ENCODE data around the gene ZNF385C.

DNA sequence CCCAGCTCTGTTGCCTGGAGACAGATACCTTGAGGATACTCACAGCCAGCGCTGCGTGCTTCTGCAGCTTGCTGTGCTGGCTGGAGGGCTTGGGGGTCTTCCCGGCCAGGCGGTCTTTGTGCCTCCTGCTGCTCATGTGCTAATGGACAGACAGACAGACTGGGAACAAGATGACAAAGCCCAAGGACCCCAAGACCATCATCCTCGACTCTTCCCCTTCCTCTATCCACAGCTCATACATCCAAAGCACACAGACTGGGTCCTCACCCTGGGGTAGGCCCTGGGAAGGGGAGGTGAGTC lies 70.7 kb downstream of the ZNF385C start:
- TF ChIP-seq, protein P1, sequence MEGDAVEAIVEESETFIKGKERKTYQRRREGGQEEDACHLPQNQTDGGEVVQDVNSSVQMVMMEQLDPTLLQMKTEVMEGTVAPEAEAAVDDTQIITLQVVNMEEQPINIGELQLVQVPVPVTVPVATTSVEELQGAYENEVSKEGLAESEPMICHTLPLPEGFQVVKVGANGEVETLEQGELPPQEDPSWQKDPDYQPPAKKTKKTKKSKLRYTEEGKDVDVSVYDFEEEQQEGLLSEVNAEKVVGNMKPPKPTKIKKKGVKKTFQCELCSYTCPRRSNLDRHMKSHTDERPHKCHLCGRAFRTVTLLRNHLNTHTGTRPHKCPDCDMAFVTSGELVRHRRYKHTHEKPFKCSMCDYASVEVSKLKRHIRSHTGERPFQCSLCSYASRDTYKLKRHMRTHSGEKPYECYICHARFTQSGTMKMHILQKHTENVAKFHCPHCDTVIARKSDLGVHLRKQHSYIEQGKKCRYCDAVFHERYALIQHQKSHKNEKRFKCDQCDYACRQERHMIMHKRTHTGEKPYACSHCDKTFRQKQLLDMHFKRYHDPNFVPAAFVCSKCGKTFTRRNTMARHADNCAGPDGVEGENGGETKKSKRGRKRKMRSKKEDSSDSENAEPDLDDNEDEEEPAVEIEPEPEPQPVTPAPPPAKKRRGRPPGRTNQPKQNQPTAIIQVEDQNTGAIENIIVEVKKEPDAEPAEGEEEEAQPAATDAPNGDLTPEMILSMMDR (conservative IDR thresholded peaks at IDR 0.05; ENCODE audit: low read length) = no peak
- no peak for TF ChIP-seq EZH2phosphoT487 (IDR thresholded peaks at IDR 0.05; ENCODE audit: borderline replicate concordance, low read depth, low read length)

Data from OCI-LY7 (cell line).